Kidney (tissue), 14 donors: ENCODE data around the gene SPTAN1. TPM values are rescaled to one million over a fixed set of nuclear protein-coding genes. Genes with fewer than 3 reads are reported as not detected.

ENCODE experiments used
- DNase-seq, 5 donors: peaks; one replicate each; pipeline ENCODE4 v3.0.0-alpha.2; 2013 to 2020
- FAIRE-seq: peaks from 2 replicates; lab custom pipeline; 2012; peaks lifted over from hg19 to GRCh38; lab: Jason Lieb, UNC
- H3K27ac ChIP-seq, 2 donors: one replicate each; pipeline ENCODE4 v1.7.0; 2013; ENCODE audit warnings: low read depth in 2 of 2, low read length in 2 of 2, inconsistent platforms in 1 of 2
- H3K27me3 ChIP-seq: one replicate; pipeline ENCODE4 v1.7.1; 2013; ENCODE audit warnings: low read length, inconsistent platforms; ENCODE audit not compliant: control insufficient read depth, insufficient read depth
- H3K36me3 ChIP-seq, 3 donors: one replicate each; pipeline versions ENCODE4 v1.7.0 to v1.7.1; 2013; ENCODE audit warnings: low read length in 3 of 3, control low read depth in 1 of 3, inconsistent platforms in 1 of 3; ENCODE audit not compliant: insufficient read depth in 3 of 3, control insufficient read depth in 2 of 3
- H3K4me1 ChIP-seq, 3 donors: one replicate each; pipeline versions ENCODE4 v1.7.0 to v1.7.1; 2013; ENCODE audit warnings: low read length in 3 of 3, inconsistent platforms in 1 of 3, low read depth in 1 of 3; ENCODE audit not compliant: control insufficient read depth in 2 of 3, insufficient read depth in 2 of 3
- H3K4me3 ChIP-seq, 3 donors: one replicate each; pipeline versions ENCODE4 v1.7.0 to v1.8.1; 2013; ENCODE audit warnings: low read length in 3 of 3, control low read depth in 1 of 3, inconsistent platforms in 1 of 3
- H3K9ac ChIP-seq, 3 donors: one replicate each; pipeline versions ENCODE4 v1.7.0 to v1.7.1; 2013; ENCODE audit warnings: low read length in 3 of 3, control low read depth in 1 of 3, inconsistent platforms in 1 of 3
- H3K9me3 ChIP-seq, 3 donors: one replicate each; pipeline versions ENCODE4 v1.7.0 to v1.7.1; 2013; ENCODE audit warnings: low read length in 3 of 3, control low read depth in 1 of 3, inconsistent platforms in 1 of 3; ENCODE audit not compliant: control insufficient read depth in 2 of 3, insufficient read depth in 1 of 3
- intact Hi-C: fragments of 100-400 bp; cut with DNase I; formaldehyde crosslinking; loops from one replicate; pipeline ENCODE4 v1.11.1; 2022
- polyA plus RNA-seq: library from polyadenylated mRNA; stranded (reverse); fragments of 350-450 nt; fragmentation: Illumina TruSeq; extraction: RNeasy Lipid Tissue Mini Kit (QIAGEN cat#74804); gene quantifications from one replicate; pipeline ENCODE4 v1.2.3, GENCODE V29; 2014; ENCODE audit warnings: low read depth, low replicate concordance; ENCODE audit not compliant: insufficient read depth
- total RNA-seq: library from RNA; stranded (reverse); fragmentation: NEBNext Ultra II Directional; extraction: Animal tissue kit (Norgen Biotek cat#: 25700); gene quantifications from one replicate; pipeline ENCODE4 v1.2.1, GENCODE V29; 2021
- TF ChIP-seq, protein P1 (sequence below): IDR thresholded peaks from 3 replicates; pipeline ENCODE4 v1.5.1; 2012; ENCODE audit warnings: mild to moderate bottlenecking, moderate library complexity, borderline replicate concordance; ENCODE audit not compliant: insufficient read depth; ENCODE audit errors: extremely low read depth
- donor health status: control.
- donor health status: control.
- donor health status: control.
- donor health status: control.
- donor health status: control.
- donor health status: DM: yes; HTN: yes; CAD: no.
- donor health status: Normal renal cell carcinoma (clear cell type).

SPTAN1 gene
- total and polyA plus RNA-seq, 2 donors from 2014 or later, result 210 to 354 TPM

DNA sequence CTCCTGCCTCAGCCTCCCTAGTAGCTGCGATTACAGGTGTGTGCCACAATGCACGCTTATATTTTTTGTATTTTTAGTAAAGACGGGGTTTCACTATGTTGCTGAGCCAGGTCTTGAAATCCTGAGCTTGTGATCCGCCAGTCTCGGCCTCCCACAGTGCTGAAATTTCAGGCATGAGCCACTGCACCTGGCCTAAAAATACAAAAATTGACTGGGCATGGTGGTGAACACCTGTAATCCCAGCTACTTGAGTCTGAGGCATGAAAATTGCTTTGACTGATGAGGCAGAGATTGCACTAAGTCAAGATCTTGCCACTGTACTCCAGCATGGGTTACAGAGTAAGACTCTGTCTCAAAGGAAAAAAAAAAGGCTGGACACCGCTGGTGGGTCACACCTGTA lies 117.4 kb downstream of the SPTAN1 start:
- intact Hi-C loops, result no loop called here
- FAIRE-seq (no peak), DNase-seq (peak in 1 of 5 donors; percentile 10)
- H3K9ac ChIP-seq, result no peak overlapping the region
- H3K4me1 ChIP-seq, result no peaks in the 10 kb centered on the region
- H3K9me3 ChIP-seq, result no peaks in the 10 kb centered on the region
- H3K36me3 ChIP-seq, result no peaks in the 10 kb centered on the region
- H3K27me3 ChIP-seq, result no peaks in the 10 kb centered on the region
- no peak overlapping the region for H3K4me3 ChIP-seq
- H3K27ac ChIP-seq, result no peak overlapping the region
- TF ChIP-seq, protein P1, sequence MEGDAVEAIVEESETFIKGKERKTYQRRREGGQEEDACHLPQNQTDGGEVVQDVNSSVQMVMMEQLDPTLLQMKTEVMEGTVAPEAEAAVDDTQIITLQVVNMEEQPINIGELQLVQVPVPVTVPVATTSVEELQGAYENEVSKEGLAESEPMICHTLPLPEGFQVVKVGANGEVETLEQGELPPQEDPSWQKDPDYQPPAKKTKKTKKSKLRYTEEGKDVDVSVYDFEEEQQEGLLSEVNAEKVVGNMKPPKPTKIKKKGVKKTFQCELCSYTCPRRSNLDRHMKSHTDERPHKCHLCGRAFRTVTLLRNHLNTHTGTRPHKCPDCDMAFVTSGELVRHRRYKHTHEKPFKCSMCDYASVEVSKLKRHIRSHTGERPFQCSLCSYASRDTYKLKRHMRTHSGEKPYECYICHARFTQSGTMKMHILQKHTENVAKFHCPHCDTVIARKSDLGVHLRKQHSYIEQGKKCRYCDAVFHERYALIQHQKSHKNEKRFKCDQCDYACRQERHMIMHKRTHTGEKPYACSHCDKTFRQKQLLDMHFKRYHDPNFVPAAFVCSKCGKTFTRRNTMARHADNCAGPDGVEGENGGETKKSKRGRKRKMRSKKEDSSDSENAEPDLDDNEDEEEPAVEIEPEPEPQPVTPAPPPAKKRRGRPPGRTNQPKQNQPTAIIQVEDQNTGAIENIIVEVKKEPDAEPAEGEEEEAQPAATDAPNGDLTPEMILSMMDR, result no peak

DNA sequence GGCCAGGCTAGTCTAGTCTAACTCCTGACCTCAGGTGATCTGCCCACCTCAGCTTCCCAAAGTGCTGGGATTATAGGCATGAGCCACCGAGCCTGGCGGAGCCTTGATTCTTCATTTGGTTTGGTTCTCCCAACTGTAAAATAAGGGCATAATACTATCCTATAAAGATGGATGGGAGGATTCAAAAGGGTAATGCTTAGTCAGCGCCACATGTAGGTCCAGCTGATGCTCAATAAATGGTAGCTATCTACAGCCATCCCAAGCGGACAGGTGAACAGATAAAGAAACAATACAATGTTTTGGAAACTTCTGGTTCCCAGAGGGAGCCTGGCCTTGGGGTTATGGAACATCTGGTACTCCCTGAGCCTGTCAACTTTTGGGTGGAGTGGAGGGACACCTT lies 123.0 kb downstream of the SPTAN1 start:
- H3K9ac ChIP-seq, result no peak overlapping the region
- H3K9me3 ChIP-seq, result no peaks in the 10 kb centered on the region
- H3K4me1 ChIP-seq, result no peaks in the 10 kb centered on the region
- H3K27ac ChIP-seq, result no peak overlapping the region
- no peaks in the 10 kb centered on the region for H3K27me3 ChIP-seq
- no peaks in the 10 kb centered on the region for H3K36me3 ChIP-seq
- FAIRE-seq, result no peak
- intact Hi-C loops, result no loop called here
- TF ChIP-seq, protein P1, result no peak
- no peak overlapping the region for H3K4me3 ChIP-seq
- peak in 2 of 5 donors; percentile 0 for DNase-seq

DNA sequence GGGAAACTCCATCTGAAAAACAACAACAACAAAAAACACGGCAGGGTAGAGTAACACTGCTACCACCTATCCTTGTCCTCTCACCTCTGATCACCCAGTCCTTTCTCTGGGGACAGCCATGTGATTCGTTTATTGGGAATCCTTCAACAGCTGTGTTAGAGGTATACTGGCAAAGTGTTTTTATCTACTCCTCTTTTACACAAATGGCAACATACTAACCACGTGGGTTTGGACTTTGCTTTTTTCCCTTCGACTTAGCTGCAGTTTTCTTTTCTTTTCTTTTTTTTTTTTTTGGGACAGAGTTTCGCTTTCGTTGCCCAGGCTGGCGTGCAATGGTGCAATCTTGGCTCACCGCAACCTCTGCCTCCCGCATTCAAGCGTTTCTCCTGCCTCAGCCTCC lies 125.4 kb downstream of the SPTAN1 start:
- H3K9me3 ChIP-seq, result no peaks in the 10 kb centered on the region
- H3K9ac ChIP-seq, result no peak overlapping the region
- no peaks in the 10 kb centered on the region for H3K27me3 ChIP-seq
- H3K27ac ChIP-seq, result peak overlapping the region in 1 of 2 donors; percentile 32
- TF ChIP-seq, protein P1, result no peak
- intact Hi-C loops, result no loop called here
- no peaks in the 10 kb centered on the region for H3K36me3 ChIP-seq
- no peak for FAIRE-seq
- H3K4me1 ChIP-seq, result no peaks in the 10 kb centered on the region
- peak in 1 of 5 donors; percentile 10 for DNase-seq
- peak overlapping the region in 2 of 3 donors; percentile 39 to 55 for H3K4me3 ChIP-seq

Other genes starting within 250 kb of the SPTAN1 start
- 22.4 TPM for gene TRUB2, start 230.1 kb upstream of the SPTAN1 start, total RNA-seq
- 40.8 TPM for gene TRUB2, start 230.1 kb upstream of the SPTAN1 start, polyA plus RNA-seq
- gene COQ4, start 229.7 kb upstream of the SPTAN1 start, total RNA-seq, result 59.7 TPM
- gene COQ4, start 229.7 kb upstream of the SPTAN1 start, polyA plus RNA-seq, result 111 TPM
- 29.3 TPM for gene SLC27A4, start 212.1 kb upstream of the SPTAN1 start, total RNA-seq
- 58.7 TPM for gene SLC27A4, start 212.1 kb upstream of the SPTAN1 start, polyA plus RNA-seq
- gene URM1, start 181.2 kb upstream of the SPTAN1 start, total RNA-seq, result 55.2 TPM
- gene URM1, start 181.2 kb upstream of the SPTAN1 start, polyA plus RNA-seq, result 55.9 TPM
- gene CERCAM, start 131.7 kb upstream of the SPTAN1 start, total RNA-seq, result 25.5 TPM
- gene CERCAM, start 131.7 kb upstream of the SPTAN1 start, polyA plus RNA-seq, result 19.7 TPM
- 23.6 TPM for gene ODF2, start 96.6 kb upstream of the SPTAN1 start, total RNA-seq
- gene ODF2, start 96.6 kb upstream of the SPTAN1 start, polyA plus RNA-seq, result 10.6 TPM
- gene GLE1, start 47.9 kb upstream of the SPTAN1 start, total RNA-seq, result 22.8 TPM
- gene GLE1, start 47.9 kb upstream of the SPTAN1 start, polyA plus RNA-seq, result 15.6 TPM
- gene DYNC2I2, start 104.3 kb downstream of the SPTAN1 start, total RNA-seq, result 76.6 TPM
- 98.6 TPM for gene DYNC2I2, start 104.3 kb downstream of the SPTAN1 start, polyA plus RNA-seq
- 247 TPM for gene SET, start 136.6 kb downstream of the SPTAN1 start, total RNA-seq
- gene SET, start 136.6 kb downstream of the SPTAN1 start, polyA plus RNA-seq, result 127 TPM
- gene PKN3, start 149.9 kb downstream of the SPTAN1 start, total RNA-seq, result 14.7 TPM
- gene PKN3, start 149.9 kb downstream of the SPTAN1 start, polyA plus RNA-seq, result 3.9 TPM
- 39.9 TPM for gene ZDHHC12, start 171.5 kb downstream of the SPTAN1 start, total RNA-seq
- gene ZDHHC12, start 171.5 kb downstream of the SPTAN1 start, polyA plus RNA-seq, result 54.7 TPM
- 43.2 TPM for gene ZER1, start 219.3 kb downstream of the SPTAN1 start, total RNA-seq
- 31.1 TPM for gene ZER1, start 219.3 kb downstream of the SPTAN1 start, polyA plus RNA-seq
- 29.0 TPM for gene TBC1D13, start 234.7 kb downstream of the SPTAN1 start, total RNA-seq
- 38.5 TPM for gene TBC1D13, start 234.7 kb downstream of the SPTAN1 start, polyA plus RNA-seq